GM15510 (cell line): ENCODE results near the gene TTC7B.

Experiments
- POLR2A ChIP-seq: IDR thresholded peaks from 3 replicates; pipeline ENCODE4 v1.6.1; 2011; ENCODE audit warnings: borderline replicate concordance; ENCODE audit not compliant: insufficient read length; ENCODE audit errors: extremely low read depth

Gene TTC7B

GRCh38 chr14:90674043-90674670, 142.1 kb downstream of the TTC7B start:
- TF ChIP-seq POLR2A, result no peak

- no peak for TF ChIP-seq POLR2A
These were observed 144.6 kb downstream of the TTC7B start for GRCh38 chr14:90671382-90672234.

- no peak for TF ChIP-seq POLR2A
These were observed 146.5 kb downstream of the TTC7B start for GRCh38 chr14:90669731-90670130.

DNA sequence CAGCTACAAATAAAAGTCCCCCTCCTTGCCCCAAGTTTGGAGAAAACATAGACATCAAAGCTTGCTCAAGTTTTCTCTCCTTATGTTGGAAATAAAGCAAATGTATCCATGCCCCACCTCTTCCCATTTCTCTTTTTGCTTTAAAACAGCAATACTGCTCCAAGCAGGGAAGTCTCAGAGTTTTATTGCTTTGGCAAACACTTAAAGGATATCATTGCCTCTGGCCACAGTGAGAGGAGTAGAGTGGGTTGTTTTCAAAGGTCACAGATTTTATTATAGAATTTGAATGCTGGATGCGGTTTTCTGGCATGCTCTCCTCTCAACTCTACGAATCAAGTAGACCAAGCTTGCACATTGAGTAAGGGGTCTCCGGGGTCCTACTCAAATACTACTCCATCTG, 149.7 kb downstream of the TTC7B start:
- no peak for TF ChIP-seq POLR2A

- no peak for TF ChIP-seq POLR2A
These were observed 150.8 kb downstream of the TTC7B start for GRCh38 chr14:90665321-90666000.

DNA sequence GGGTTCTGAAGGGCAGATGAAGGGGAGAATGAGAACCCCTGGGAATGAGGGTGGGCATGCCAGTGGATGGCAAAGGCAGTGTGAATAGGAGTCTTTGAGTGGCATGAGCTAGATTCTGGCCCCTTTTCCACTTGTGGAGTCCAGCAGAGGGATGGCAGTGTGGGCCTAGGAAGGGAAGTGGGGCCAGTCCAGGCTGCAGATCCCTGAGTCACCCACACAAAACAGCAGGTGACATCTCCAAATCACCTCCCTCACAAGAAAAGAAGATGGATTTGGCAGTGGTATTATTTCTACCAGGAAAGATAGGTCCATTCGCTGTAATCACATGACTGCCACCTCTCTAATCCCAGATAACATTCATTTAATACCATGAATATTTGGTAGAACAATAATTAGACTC, 151.3 kb downstream of the TTC7B start:
- TF ChIP-seq POLR2A, result no peak

- no peak for TF ChIP-seq POLR2A
These were observed 152.6 kb downstream of the TTC7B start for GRCh38 chr14:90663680-90664079.

DNA sequence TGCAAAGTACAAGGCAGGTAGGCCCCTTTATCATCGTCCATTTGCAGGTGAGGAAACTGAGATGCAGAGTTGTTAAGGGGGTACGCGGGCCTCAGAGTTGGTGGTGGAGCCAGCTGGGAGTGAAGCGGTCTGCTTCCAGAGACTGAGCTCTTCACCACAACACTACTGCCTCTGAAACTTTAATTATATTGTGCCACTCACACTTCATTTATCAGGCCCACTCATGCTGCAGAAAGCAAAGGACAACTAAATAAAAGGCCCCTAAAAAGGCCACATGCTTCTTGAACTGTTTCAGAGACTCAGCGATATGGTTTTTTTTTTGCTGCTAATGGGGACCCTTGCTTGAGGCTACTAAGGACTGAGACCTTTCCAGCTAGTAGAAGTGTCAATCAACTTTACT, 153.1 kb downstream of the TTC7B start:
- no peak for TF ChIP-seq POLR2A

DNA sequence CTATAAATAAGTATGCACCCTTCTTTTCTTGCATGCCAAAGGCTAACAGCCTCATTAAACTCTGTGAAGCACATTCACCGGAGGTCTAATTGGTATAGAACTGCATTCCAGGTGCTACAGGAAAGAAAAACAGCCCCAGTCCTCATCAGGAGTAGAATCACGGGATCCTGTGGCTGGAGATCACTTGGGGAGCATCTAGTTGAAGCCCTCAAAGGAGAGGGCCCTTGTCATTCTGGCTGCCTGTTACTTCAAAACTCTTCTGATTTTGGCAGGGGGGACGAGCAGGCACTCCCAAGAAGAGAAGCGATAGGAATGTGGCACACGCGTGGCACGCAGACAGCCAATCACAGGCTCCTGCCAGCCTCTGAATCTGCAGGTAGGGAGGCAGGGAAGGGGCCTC, 154.4 kb downstream of the TTC7B start:
- no peak for TF ChIP-seq POLR2A

DNA sequence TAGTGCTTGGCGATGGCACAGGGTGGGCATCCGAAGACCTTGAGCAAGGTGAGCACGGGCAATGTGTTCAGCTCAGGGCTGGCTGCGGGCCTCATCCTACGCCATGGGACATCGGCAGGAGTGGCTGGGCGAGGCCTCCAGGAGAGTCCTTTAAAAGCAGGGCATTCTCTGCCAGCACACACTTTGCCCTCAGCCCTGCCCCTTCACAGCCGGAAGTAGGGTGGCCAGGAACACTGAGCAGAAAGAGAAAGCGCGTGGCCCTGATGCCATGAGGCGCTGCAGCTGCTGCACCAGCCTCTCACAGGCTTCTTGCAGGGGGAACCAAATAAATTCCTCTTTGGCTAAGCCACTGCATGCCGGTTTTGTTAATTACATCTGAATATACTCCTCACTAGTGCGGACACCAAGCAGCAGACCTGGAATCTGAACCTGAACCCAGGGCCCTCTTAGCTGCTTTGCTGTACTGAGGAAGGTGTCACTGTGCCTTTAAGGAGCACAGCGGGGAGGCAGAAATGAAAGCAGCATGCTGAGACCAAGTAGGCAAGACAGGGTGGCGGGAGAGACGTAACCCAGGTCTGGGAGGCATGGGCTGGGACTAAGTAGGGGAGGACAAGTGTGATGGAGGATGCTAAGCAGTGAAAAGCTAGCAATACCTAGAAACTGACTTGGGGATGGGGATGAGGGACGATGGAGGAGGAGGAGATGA, 155.2 kb downstream of the TTC7B start:
- TF ChIP-seq POLR2A, result no peak

DNA sequence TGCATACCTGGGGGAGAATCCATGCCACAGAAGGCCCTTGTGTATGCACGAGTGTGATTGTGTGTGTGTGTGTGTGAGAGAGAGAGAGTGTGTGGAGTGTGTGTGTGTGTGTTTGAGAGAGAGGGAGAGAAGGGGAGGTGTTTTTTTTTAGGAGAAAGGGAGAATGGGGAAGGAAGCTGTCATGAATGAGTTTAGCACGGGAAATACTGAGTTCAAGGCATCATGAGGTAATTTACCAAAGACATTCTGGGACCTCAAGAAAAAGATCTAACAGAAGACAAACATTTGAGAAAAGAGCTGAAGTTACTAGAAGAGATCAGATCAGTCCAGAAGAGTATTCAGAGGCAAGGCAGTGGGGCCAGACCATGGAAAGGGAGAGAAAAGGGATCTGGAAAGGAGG, 157.1 kb downstream of the TTC7B start:
- TF ChIP-seq POLR2A, result no peak

DNA sequence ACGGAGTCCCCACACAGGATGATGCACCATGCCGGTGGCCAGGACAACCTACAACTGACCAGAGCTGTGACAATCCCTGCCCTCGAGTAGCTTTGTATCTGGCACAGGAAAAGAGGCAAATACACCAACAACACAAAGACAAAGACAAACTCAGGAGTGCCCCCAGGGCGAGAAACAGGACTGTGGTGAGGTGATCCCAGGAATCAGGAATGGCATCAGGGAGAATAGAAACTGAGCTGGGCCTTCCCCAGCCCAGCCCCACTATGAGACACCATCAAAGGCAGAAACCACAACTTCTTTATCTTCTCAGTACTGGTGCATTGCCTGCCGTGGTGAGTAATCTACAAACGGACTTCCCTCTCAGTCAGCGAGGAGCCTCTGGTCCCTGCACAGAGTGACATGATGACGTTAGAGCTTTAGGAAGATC, 157.7 kb downstream of the TTC7B start:
- no peak for TF ChIP-seq POLR2A

DNA sequence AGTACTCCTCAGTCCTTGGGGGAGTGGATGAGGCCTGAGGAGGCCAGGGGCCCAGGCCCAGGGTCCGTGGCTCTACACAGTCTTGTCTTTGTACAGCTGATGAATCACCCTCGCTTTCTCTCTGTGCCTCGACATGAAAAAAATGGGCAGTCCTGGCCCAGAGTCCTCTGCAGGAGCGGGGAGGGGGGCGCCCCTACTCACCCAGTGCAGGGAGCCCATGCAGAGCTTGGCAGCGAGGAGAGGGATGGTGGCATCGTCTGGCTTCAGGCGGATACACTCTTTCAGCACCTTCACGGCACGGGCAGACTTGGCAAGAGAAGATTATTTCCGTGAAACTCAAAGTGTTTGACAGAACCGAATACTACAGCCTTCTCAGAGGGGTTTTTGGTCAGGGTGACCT, 159.3 kb downstream of the TTC7B start:
- TF ChIP-seq POLR2A, result no peak

DNA sequence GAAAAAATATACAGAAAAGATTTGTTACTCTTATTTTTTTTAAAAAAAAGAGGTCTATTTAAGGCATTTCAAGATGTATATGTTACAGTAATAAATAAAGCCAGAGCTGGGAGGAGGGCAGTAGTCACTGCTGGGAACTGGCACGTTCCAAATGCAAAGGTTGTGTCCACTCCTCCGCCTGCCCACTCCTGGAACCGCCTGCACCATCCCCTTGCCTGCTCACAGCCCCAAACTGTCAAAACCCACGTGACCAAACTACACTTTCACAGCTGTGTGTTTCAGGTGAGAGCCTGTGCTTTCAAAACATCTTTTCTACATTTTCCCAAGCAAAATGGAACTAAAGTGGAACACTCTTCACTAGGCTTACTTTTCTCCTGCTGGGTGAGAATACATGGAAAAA, 160.4 kb downstream of the TTC7B start:
- no peak for TF ChIP-seq POLR2A

DNA sequence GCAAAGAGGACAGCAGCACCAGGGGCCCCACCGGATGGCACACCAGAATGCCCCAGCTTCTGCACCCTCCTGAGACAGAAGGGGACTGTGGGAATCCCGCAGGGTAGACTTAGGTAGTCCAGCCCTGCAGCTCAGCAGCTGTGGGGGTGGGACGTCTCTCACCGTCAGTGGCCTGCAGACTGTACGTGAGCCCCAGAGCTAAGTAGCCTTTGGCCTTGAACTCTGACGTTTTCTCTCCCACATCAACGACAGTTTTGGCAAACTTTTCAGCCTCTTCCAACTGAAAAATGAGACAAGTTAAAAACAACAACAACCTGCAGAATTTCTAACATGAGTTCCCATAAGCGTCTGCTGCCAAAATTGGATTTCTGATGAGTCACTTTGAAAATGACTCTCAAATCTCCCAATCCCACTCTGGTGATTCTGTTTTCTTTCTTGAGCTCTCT, 161.4 kb downstream of the TTC7B start:
- no peak for TF ChIP-seq POLR2A
